Measurements from ENCODE around the gene TREH. TPM values are rescaled to one million over a fixed set of nuclear protein-coding genes. Genes with fewer than 3 reads are reported as not detected.

Gene TREH
- total RNA-seq, 1 experiment from 2014 or later = 0.05 TPM

DNA sequence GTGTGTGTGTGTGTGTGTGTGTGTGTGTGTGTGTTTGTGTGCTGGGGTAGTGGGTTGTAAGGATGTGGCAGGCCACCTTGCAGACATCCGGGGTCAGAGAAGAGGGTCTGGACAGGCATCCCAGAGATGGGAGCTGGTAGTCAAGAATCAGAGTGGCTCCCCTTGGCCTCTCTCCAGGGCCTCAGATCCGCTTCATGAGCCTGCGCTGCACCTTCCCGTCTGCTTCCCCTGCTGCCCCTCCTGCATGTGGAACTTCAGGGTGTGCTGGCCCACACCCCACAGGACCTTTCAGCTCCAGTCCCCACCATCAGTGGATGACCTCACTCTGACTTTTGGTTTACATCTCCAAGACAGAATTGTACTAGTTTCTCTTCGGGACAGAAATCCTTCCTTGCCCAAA lies 31.2 kb downstream of the TREH start:
- in situ Hi-C loops (cut with HindIII; ENCODE audit: low pct_unique_long_range_greater_than_20kb, low sequenced_read_pairs) (no loop called here), intact Hi-C loops (cut with micrococcal nuclease; ENCODE audit: unreplicated experiment) (no loop called here)
- H3K4me1 ChIP-seq (ENCODE audit: control insufficient read depth, insufficient read depth, low read length) = no peaks in the 10 kb centered on the region
- TF ChIP-seq TCF7L2 (IDR thresholded peaks at IDR 0.05; ENCODE audit: low read depth, low read length) = no peak
- TF ChIP-seq POLR2AphosphoS5 (IDR thresholded peaks at IDR 0.05; ENCODE audit: low read depth, low read length) = no peak
- no peak for TF ChIP-seq CTCF (IDR thresholded peaks at IDR 0.05)
- no peak for TF ChIP-seq REST (IDR thresholded peaks at IDR 0.05; ENCODE audit: insufficient read depth in 1 of 2, low read depth in 2 of 2, low read length in 1 of 2)
- TF ChIP-seq SIN3A (IDR thresholded peaks at IDR 0.05; ENCODE audit: borderline replicate concordance, insufficient read depth, low read depth, low read length) = no peak
- ChIA-PET POLR2A (no interaction called here), CTCF (no interaction called here)
- no TSS peak for BruUV-seq (replicated peaks)
- H3K27me3 ChIP-seq (ENCODE audit: control insufficient read depth, insufficient read depth, low read length) = no peaks in the 10 kb centered on the region
- H3K9me3 ChIP-seq (ENCODE audit: control insufficient read depth, insufficient read depth, low read depth, low read length) = no peaks in the 10 kb centered on the region
- ATAC-seq = no peak
- no peak overlapping the region for H3K4me3 ChIP-seq (ENCODE audit: low read depth in 2 of 2, low read length in 2 of 2)
- DNase-seq (ENCODE audit: low read depth, low spot score) = no peak
- H3K36me3 ChIP-seq (ENCODE audit: control insufficient read depth, insufficient read depth, low read length) = no peaks in the 10 kb centered on the region; the same call in 1 of the 2 replicates
- H3K27ac ChIP-seq (ENCODE audit: low read length) = no peak overlapping the region

DNA sequence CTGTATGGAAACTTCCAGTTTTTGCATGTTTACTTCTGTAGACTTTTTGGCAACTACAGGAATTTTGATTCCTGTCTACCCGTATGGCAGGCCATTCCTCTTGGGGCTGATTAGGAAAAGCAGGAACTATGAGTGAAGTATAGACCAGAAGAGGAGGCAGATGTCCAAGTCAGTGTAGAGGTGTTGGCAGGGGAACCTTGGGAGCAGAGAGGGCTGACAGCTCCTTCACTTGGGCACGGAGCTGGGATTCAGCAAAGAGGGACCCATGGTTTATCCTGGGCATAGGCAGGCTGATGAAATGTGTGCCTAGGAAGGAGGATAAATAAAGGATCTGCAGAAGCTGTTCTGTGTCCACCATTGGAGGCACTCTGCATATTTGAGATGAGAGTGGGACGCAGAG lies 33.1 kb downstream of the TREH start:
- BruUV-seq (replicated peaks) = no TSS peak
- ChIA-PET POLR2A (interaction anchor here (0.6 to 0.7 kb wide), 2 partner anchors 9 to 26 kb away, joined by 6 to 8 read pairs; no protein-coding TSS in a partner anchor), CTCF (interaction anchor here (0.6 kb wide), 2 partner anchors 12 to 379 kb away, joined by 3 to 4 read pairs; no protein-coding TSS in a partner anchor)
- Histone ChIP-seq H3K36me3 (ENCODE audit: control insufficient read depth, insufficient read depth, low read length) (no peaks in the 10 kb centered on the region; the same call in 1 of the 2 replicates), H3K27ac (ENCODE audit: low read length) (no peak overlapping the region), H3K9me3 (ENCODE audit: control insufficient read depth, insufficient read depth, low read depth, low read length) (no peaks in the 10 kb centered on the region), H3K4me3 (ENCODE audit: low read depth in 2 of 2, low read length in 2 of 2) (no peak overlapping the region), H3K27me3 (ENCODE audit: control insufficient read depth, insufficient read depth, low read length) (no peaks in the 10 kb centered on the region), H3K4me1 (ENCODE audit: control insufficient read depth, insufficient read depth, low read length) (no peaks in the 10 kb centered on the region)
- ATAC-seq (no peak), DNase-seq (ENCODE audit: low read depth, low spot score) (no peak)
- intact Hi-C loops (cut with micrococcal nuclease; ENCODE audit: unreplicated experiment) (no loop called here), in situ Hi-C loops (cut with HindIII; ENCODE audit: low pct_unique_long_range_greater_than_20kb, low sequenced_read_pairs) (no loop called here)
- TF ChIP-seq POLR2AphosphoS5 (IDR thresholded peaks at IDR 0.05; ENCODE audit: low read depth, low read length) = no peak
- no peak for TF ChIP-seq TCF7L2 (IDR thresholded peaks at IDR 0.05; ENCODE audit: low read depth, low read length)
- no peak for TF ChIP-seq REST (IDR thresholded peaks at IDR 0.05; ENCODE audit: insufficient read depth in 1 of 2, low read depth in 2 of 2, low read length in 1 of 2)
- no peak for TF ChIP-seq CTCF (IDR thresholded peaks at IDR 0.05)
- no peak for TF ChIP-seq SIN3A (IDR thresholded peaks at IDR 0.05; ENCODE audit: borderline replicate concordance, insufficient read depth, low read depth, low read length)
